ENCODE data around the gene GZMB. TPM values are rescaled to one million over a fixed set of nuclear protein-coding genes. Genes with fewer than 3 reads are reported as not detected.
"Not testable (repeated sequence)": the region's sequence is repeated elsewhere in the genome, so short reads cannot be mapped to it uniquely, and the experiment has no call there.

The GZMB gene
- total and polyA plus RNA-seq, 8 donors: 0.28 to 1.8 (median 0.62) TPM; not detected in 3

- 44 to 60% methylated on average over 3 of the region's 3 CpGs for WGBS, 2 donors
- intact Hi-C loops (cut with DNase I): no loop called here
- FAIRE-seq (no peak), ATAC-seq (peak in 3 of 4 donors; percentile 69 to 75 (median 72)), DNase-seq (peak in 2 of 6 donors; percentile 43 to 63)
- Histone ChIP-seq H3K27me3 (no peaks in the 10 kb centered on the region), H3K9me3 (no peaks in the 10 kb centered on the region), H3K4me3 (no peak overlapping the region), H3K27ac (no peak overlapping the region), H3K4me1 (no peaks in the 10 kb centered on the region), H3K36me3 (no peaks in the 10 kb centered on the region)
- TF ChIP-seq, protein P1, sequence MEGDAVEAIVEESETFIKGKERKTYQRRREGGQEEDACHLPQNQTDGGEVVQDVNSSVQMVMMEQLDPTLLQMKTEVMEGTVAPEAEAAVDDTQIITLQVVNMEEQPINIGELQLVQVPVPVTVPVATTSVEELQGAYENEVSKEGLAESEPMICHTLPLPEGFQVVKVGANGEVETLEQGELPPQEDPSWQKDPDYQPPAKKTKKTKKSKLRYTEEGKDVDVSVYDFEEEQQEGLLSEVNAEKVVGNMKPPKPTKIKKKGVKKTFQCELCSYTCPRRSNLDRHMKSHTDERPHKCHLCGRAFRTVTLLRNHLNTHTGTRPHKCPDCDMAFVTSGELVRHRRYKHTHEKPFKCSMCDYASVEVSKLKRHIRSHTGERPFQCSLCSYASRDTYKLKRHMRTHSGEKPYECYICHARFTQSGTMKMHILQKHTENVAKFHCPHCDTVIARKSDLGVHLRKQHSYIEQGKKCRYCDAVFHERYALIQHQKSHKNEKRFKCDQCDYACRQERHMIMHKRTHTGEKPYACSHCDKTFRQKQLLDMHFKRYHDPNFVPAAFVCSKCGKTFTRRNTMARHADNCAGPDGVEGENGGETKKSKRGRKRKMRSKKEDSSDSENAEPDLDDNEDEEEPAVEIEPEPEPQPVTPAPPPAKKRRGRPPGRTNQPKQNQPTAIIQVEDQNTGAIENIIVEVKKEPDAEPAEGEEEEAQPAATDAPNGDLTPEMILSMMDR (IDR thresholded peaks at IDR 0.05): peak; percentile 42 to 68 (median 59)
Observed at GRCh38 chr14:24605435-24606190, 28.4 kb downstream of the GZMB start.

- Histone ChIP-seq H3K4me3 (no peak overlapping the region), H3K27me3 (no peaks in the 10 kb centered on the region), H3K9me3 (no peaks in the 10 kb centered on the region), H3K36me3 (no peaks in the 10 kb centered on the region), H3K27ac (no peak overlapping the region), H3K4me1 (no peaks in the 10 kb centered on the region)
- no peak for ATAC-seq
- intact Hi-C loops (cut with DNase I): no loop called here
- peak; percentile 41 for FAIRE-seq
- TF ChIP-seq, protein P1 (IDR thresholded peaks at IDR 0.05): no peak
- no peak for DNase-seq
Observed at GRCh38 chr14:24597403-24597802, 36.6 kb downstream of the GZMB start.

DNA sequence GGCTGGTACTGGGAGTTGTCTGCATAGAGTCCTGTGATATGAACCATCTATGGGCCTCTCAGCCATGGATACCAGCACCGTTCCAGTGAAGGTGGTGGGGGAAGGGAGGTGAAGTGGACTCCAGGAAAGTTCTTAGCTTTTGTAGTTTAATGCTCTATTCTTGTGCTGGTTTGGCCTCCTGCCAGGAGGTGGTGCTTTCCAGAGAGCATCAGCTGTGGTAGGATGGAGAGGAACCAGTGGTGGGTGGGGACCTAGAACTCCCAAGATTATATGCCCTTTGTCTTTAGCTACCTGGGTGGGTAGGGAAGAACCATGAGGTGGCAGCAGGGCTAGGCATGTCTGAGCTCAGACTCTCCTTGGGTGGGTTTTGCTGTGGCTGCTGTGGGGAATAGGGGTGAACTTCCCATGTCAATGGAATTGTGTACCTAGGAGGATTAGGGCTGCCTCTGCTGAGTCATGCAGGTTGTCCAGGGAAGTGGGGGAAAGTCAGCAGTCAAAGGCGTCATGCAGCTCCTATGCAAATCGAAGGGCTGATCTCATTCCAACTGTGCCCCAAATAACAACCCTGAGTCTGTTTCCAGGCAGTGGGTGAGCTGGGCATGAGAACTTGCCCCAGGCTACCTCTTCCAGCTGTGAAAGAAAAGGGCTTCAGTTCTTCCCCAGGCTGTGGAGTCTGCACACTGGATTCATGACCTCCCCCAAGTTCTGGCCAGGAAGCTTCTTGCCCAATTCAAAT lies 38.7 kb downstream of the GZMB start:
- Histone ChIP-seq H3K27ac (no peak overlapping the region), H3K36me3 (no peaks in the 10 kb centered on the region), H3K4me1 (no peaks in the 10 kb centered on the region), H3K4me3 (no peak overlapping the region), H3K27me3 (no peaks in the 10 kb centered on the region), H3K9me3 (no peaks in the 10 kb centered on the region)
- intact Hi-C loops (cut with DNase I): no loop called here
- TF ChIP-seq, protein P1 (IDR thresholded peaks at IDR 0.05): no peak
- DNase-seq: no peak
- 56 to 70% methylated on average over 3 of the region's 3 CpGs for WGBS, 2 donors
- no peak for FAIRE-seq
- no peak for ATAC-seq

- intact Hi-C loops (cut with DNase I); FAIRE-seq: not testable (repeated sequence)
Observed at GRCh38 chr14:24591004-24591403, 43.0 kb downstream of the GZMB start.

GRCh38 chr14:24584402-24584801 lies 49.6 kb downstream of the GZMB start:
- DNase-seq; H3K36me3 ChIP-seq; H3K27me3 ChIP-seq; H3K4me1 ChIP-seq; H3K9me3 ChIP-seq; H3K4me3 ChIP-seq; H3K27ac ChIP-seq; FAIRE-seq; ATAC-seq; intact Hi-C loops (cut with DNase I): not testable (repeated sequence)
- WGBS, 2 donors: 70 to 82% methylated on average over 2 to 3 of the region's 3 CpGs

More at GRCh38 chr14:24591004-24591403, 43.0 kb downstream of the GZMB start:
- not testable (repeated sequence) for H3K4me3 ChIP-seq, H3K27ac ChIP-seq, ATAC-seq, H3K4me1 ChIP-seq, H3K27me3 ChIP-seq, DNase-seq, H3K9me3 ChIP-seq, H3K36me3 ChIP-seq
- WGBS, 2 donors: 55 to 66% methylated on average over 2 of the region's 2 CpGs

Other genes with a start within 250 kb of the GZMB start
- 1 to 10 TPM; 2.1 to 9.0 (median 4.3) TPM for gene NYNRIN, start 235.2 kb downstream of the GZMB start, total RNA-seq
- gene NYNRIN, start 235.2 kb downstream of the GZMB start, polyA plus RNA-seq: 1 to 10 TPM; 2.7 to 5.6 TPM
- 1 to 10 TPM in 1 of 6 donors, under 1 TPM in 5; 0.47 to 5.6 (median 0.75) TPM for gene CBLN3, start 204.5 kb downstream of the GZMB start, total RNA-seq
- 1 to 10 TPM in 1 of 2 donors, under 1 TPM in 1; 0.91 to 1.4 TPM for gene CBLN3, start 204.5 kb downstream of the GZMB start, polyA plus RNA-seq
- gene KHNYN, start 204.2 kb downstream of the GZMB start, total RNA-seq: 10 to 100 TPM; 25.4 to 42.9 (median 27.9) TPM
- gene KHNYN, start 204.2 kb downstream of the GZMB start, polyA plus RNA-seq: 10 to 100 TPM; 21.8 to 26.9 TPM
- gene SDR39U1, start 191.4 kb downstream of the GZMB start, total RNA-seq: 10 to 100 TPM; 22.0 to 33.8 (median 28.9) TPM
- gene SDR39U1, start 191.4 kb downstream of the GZMB start, polyA plus RNA-seq: 100 to 1,000 TPM in 1 of 2 donors, 10 to 100 TPM in 1; 86.1 to 124 TPM
- under 1 TPM in 2 of 6 donors, not detected in 4; 0.64 to 0.69 TPM for gene CMA1, start 125.9 kb downstream of the GZMB start, total RNA-seq
- gene CMA1, start 125.9 kb downstream of the GZMB start, polyA plus RNA-seq: under 1 TPM in 1 of 2 donors, not detected in 1; 0.14 TPM
- gene CTSG, start 57.9 kb downstream of the GZMB start, total RNA-seq: 1 to 10 TPM in 2 of 6 donors, under 1 TPM in 2, not detected in 2; 0.14 to 3.5 (median 1.5) TPM
- under 1 TPM in 1 of 2 donors, not detected in 1; 0.14 TPM for gene CTSG, start 57.9 kb downstream of the GZMB start, polyA plus RNA-seq
- gene GZMH, start 24.5 kb downstream of the GZMB start, total RNA-seq: under 1 TPM in 4 of 6 donors, not detected in 2; 0.28 to 0.90 (median 0.71) TPM
- under 1 TPM; 0.21 to 0.61 TPM for gene GZMH, start 24.5 kb downstream of the GZMB start, polyA plus RNA-seq